ENCODE results near the gene OBSCN. TPM values are rescaled to one million over a fixed set of nuclear protein-coding genes. Genes with fewer than 3 reads are reported as not detected.

Gene OBSCN
- total RNA-seq, 4 donors from 2014 or later: 15.0 to 46.6 (median 34.4) TPM

GRCh38 chr1:228354390-228355320 is 146.8 kb downstream of the OBSCN start:
- WGBS: 72% methylated on average over 14 of the region's 19 CpGs
- H3K27ac ChIP-seq: no peak overlapping the region
- H3K36me3 ChIP-seq: no peaks in the 10 kb centered on the region
- TF ChIP-seq POLR2AphosphoS5 (IDR thresholded peaks at IDR 0.05): no peak
- no peak for TF ChIP-seq EP300 (IDR thresholded peaks at IDR 0.05)
- TF ChIP-seq POLR2A (IDR thresholded peaks at IDR 0.05): no peak
- TF ChIP-seq CTCF (IDR thresholded peaks at IDR 0.05): no peak
- H3K4me3 ChIP-seq: no peak overlapping the region
- no peaks in the 10 kb centered on the region for H3K27me3 ChIP-seq
- no peak for DNase-seq (ENCODE audit: low spot score in 2 of 2)
- H3K4me1 ChIP-seq: peaks cover 4% of the 10 kb centered on the region
- no peaks in the 10 kb centered on the region for H3K9me3 ChIP-seq

GRCh38 chr1:228356897-228357680 is 149.2 kb downstream of the OBSCN start:
- Histone ChIP-seq H3K4me1 (peaks cover 4% of the 10 kb centered on the region), H3K4me3 (no peak overlapping the region), H3K9me3 (no peaks in the 10 kb centered on the region), H3K36me3 (no peaks in the 10 kb centered on the region), H3K27ac (no peak overlapping the region), H3K27me3 (no peaks in the 10 kb centered on the region)
- no peak for DNase-seq (ENCODE audit: low spot score in 2 of 2)
- TF ChIP-seq CTCF (IDR thresholded peaks at IDR 0.05): no peak
- TF ChIP-seq POLR2A (IDR thresholded peaks at IDR 0.05): no peak
- TF ChIP-seq POLR2AphosphoS5 (IDR thresholded peaks at IDR 0.05): no peak
- WGBS: 85% methylated on average over 8 of the region's 8 CpGs

- H3K36me3 ChIP-seq: no peaks in the 10 kb centered on the region
- H3K4me3 ChIP-seq: no peak overlapping the region
- no peak for DNase-seq (ENCODE audit: low spot score in 2 of 2)
- no peaks in the 10 kb centered on the region for H3K9me3 ChIP-seq
- H3K4me1 ChIP-seq: peaks cover 4% of the 10 kb centered on the region
- TF ChIP-seq POLR2A (IDR thresholded peaks at IDR 0.05) (no peak), EP300 (IDR thresholded peaks at IDR 0.05) (no peak), POLR2AphosphoS5 (IDR thresholded peaks at IDR 0.05) (no peak), CTCF (IDR thresholded peaks at IDR 0.05) (no peak)
- WGBS: 53% methylated on average over 4 of the region's 4 CpGs
- H3K27ac ChIP-seq: no peak overlapping the region
- no peaks in the 10 kb centered on the region for H3K27me3 ChIP-seq
Measured at GRCh38 chr1:228358039-228358763, 150.4 kb downstream of the OBSCN start.

GRCh38 chr1:228358764-228359612 is 151.1 kb downstream of the OBSCN start:
- H3K27ac ChIP-seq: no peak overlapping the region
- no peak overlapping the region for H3K4me3 ChIP-seq
- WGBS: 89% methylated on average over 18 of the region's 19 CpGs
- H3K9me3 ChIP-seq: no peaks in the 10 kb centered on the region
- DNase-seq (ENCODE audit: low spot score in 2 of 2): no peak
- H3K4me1 ChIP-seq: no peaks in the 10 kb centered on the region
- TF ChIP-seq EP300 (IDR thresholded peaks at IDR 0.05) (no peak), POLR2AphosphoS5 (IDR thresholded peaks at IDR 0.05) (no peak), POLR2A (IDR thresholded peaks at IDR 0.05) (no peak), CTCF (IDR thresholded peaks at IDR 0.05) (no peak)
- H3K27me3 ChIP-seq: no peaks in the 10 kb centered on the region
- no peaks in the 10 kb centered on the region for H3K36me3 ChIP-seq

Data from suprapubic skin (tissue), 4 donors.